Activated B cell treated with CpG ODN at 0.5 μM for 24 hours (primary cell): ENCODE results near the gene CLK4. TPM values are rescaled to one million over a fixed set of nuclear protein-coding genes. Genes with fewer than 3 reads are reported as not detected.
"Not testable (repeated sequence)": the region's sequence is repeated elsewhere in the genome, so short reads cannot be mapped to it uniquely, and the experiment has no call there.

Experiments used
- ATAC-seq: fragments of 200-7000 bp; cut with Tn5 transposase; one replicate; pipeline ENCODE4 v1.10.0; 2021; ENCODE audit warnings: low read depth, mild to moderate bottlenecking, moderate library complexity
- CTCF ChIA-PET: fragments of 350-600 bp; sonication (Branson Sonifier 250); formaldehyde crosslinking; loops from one replicate; lab custom pipeline; 2021; ENCODE audit warnings: antibody characterized with exemption; lab: Charles Lee
- POLR2A ChIA-PET: fragments of 350-600 bp; sonication (Branson Sonifier 250); formaldehyde crosslinking; loops from one replicate; lab custom pipeline; 2021; ENCODE audit warnings: antibody characterized with exemption; lab: Charles Lee
- DNase-seq: peaks from one replicate; pipeline ENCODE4 v3.0.0; 2022
- H3K27ac Mint-ChIP-seq: one replicate; pipeline ENCODE4 v1.8.0; 2020; ENCODE audit warnings: mixed read lengths
- H3K27me3 Mint-ChIP-seq: one replicate; pipeline ENCODE4 v1.8.0; 2021; ENCODE audit warnings: mixed read lengths
- H3K36me3 Mint-ChIP-seq: one replicate; pipeline ENCODE4 v1.8.0; 2021; ENCODE audit warnings: low read depth, mixed read lengths
- H3K4me1 Mint-ChIP-seq: one replicate; pipeline ENCODE4 v1.8.0; 2021; ENCODE audit warnings: mixed read lengths
- H3K4me3 Mint-ChIP-seq: one replicate; pipeline ENCODE4 v1.8.0; 2020; ENCODE audit warnings: mild to moderate bottlenecking, mixed read lengths
- H3K9me3 Mint-ChIP-seq: one replicate; pipeline ENCODE4 v1.8.0; 2020; ENCODE audit warnings: mixed read lengths
- CTCF ChIP-seq: fragments of 200-600 bp; IDR thresholded peaks from one replicate; pipeline ENCODE4 v1.8.0; 2022; ENCODE audit warnings: antibody characterized with exemption, mild to moderate bottlenecking
- intact Hi-C: fragments of 100-400 bp; cut with micrococcal nuclease; formaldehyde crosslinking; loops from one replicate; pipeline ENCODE4 v1.15.1; 2024
- total RNA-seq: library from RNA; stranded (reverse); gene quantifications from 2 replicates; pipeline ENCODE4 v1.2.3, GENCODE V29; 2022

The CLK4 gene
- total RNA-seq, 1 donor from 2014 or later, result 65.3 TPM

- POLR2A ChIA-PET, result interaction anchor here (0.5 kb wide), 1 partner anchor 15 kb away, joined by 3 read pairs; no protein-coding TSS in a partner anchor
- Mint-ChIP-seq H3K27me3 (peaks cover 37% of the 10 kb centered on the region), H3K36me3 (peaks cover under 1% of the 10 kb centered on the region), H3K27ac (no peak overlapping the region), H3K4me1 (peaks cover 11% of the 10 kb centered on the region), H3K9me3 (no peaks in the 10 kb centered on the region), H3K4me3 (no peak overlapping the region)
- no peak for DNase-seq
- no peak for ATAC-seq
- CTCF ChIA-PET, result no interaction called here
- no peak for TF ChIP-seq CTCF
- intact Hi-C loops, result no loop called here
Measured at GRCh38 chr5:178588769-178589168, 38.1 kb downstream of the CLK4 start.

- ATAC-seq, result no peak
- CTCF ChIA-PET, result no interaction called here
- Mint-ChIP-seq H3K9me3 (no peaks in the 10 kb centered on the region), H3K4me1 (peaks cover 11% of the 10 kb centered on the region), H3K36me3 (no peaks in the 10 kb centered on the region), H3K27ac (no peak overlapping the region), H3K4me3 (no peak overlapping the region), H3K27me3 (peaks cover 39% of the 10 kb centered on the region)
- no peak for DNase-seq
- intact Hi-C loops, result no loop called here
- TF ChIP-seq CTCF, result no peak
- POLR2A ChIA-PET, result no interaction called here
Measured at GRCh38 chr5:178587763-178588611, 38.9 kb downstream of the CLK4 start.

GRCh38 chr5:178586396-178586795, 40.5 kb downstream of the CLK4 start:
- H3K4me1 Mint-ChIP-seq, result peaks cover 11% of the 10 kb centered on the region
- no peak overlapping the region for H3K4me3 Mint-ChIP-seq
- peaks cover 37% of the 10 kb centered on the region for H3K27me3 Mint-ChIP-seq
- CTCF ChIA-PET, result interaction anchor here (0.6 kb wide), 1 partner anchor 356 kb away, joined by 3 read pairs; no protein-coding TSS in a partner anchor
- POLR2A ChIA-PET, result no interaction called here
- DNase-seq, result no peak
- no peaks in the 10 kb centered on the region for H3K36me3 Mint-ChIP-seq
- H3K27ac Mint-ChIP-seq, result no peak overlapping the region
- intact Hi-C loops, result no loop called here
- no peaks in the 10 kb centered on the region for H3K9me3 Mint-ChIP-seq
- no peak for ATAC-seq
- no peak for TF ChIP-seq CTCF

- H3K4me3 Mint-ChIP-seq, ATAC-seq: not testable (repeated sequence)
Measured at GRCh38 chr5:178585421-178585820, 41.4 kb downstream of the CLK4 start.

GRCh38 chr5:178583279-178583678, 43.6 kb downstream of the CLK4 start:
- H3K27me3 Mint-ChIP-seq, result peaks cover 27% of the 10 kb centered on the region
- DNase-seq (no peak), ATAC-seq (no peak)
- no peak for TF ChIP-seq CTCF
- intact Hi-C loops, result no loop called here
- H3K27ac Mint-ChIP-seq, result no peak overlapping the region
- H3K9me3 Mint-ChIP-seq, result no peaks in the 10 kb centered on the region
- POLR2A ChIA-PET, result no interaction called here
- H3K36me3 Mint-ChIP-seq, result no peaks in the 10 kb centered on the region
- CTCF ChIA-PET, result no interaction called here
- no peak overlapping the region for H3K4me3 Mint-ChIP-seq
- H3K4me1 Mint-ChIP-seq, result no peaks in the 10 kb centered on the region

More at GRCh38 chr5:178585421-178585820, 41.4 kb downstream of the CLK4 start:
- H3K9me3 Mint-ChIP-seq, POLR2A ChIA-PET, H3K36me3 Mint-ChIP-seq, intact Hi-C loops, DNase-seq, H3K27ac Mint-ChIP-seq, CTCF ChIA-PET, H3K4me1 Mint-ChIP-seq: not testable (repeated sequence)
- peaks cover 31% of the 10 kb centered on the region for H3K27me3 Mint-ChIP-seq
